ENCODE results near the gene CENPQ.

CENPQ gene

GRCh38 chr6:49539102-49539501 lies 75.9 kb downstream of the CENPQ start:
- DNase-seq (ENCODE audit: low read depth in 2 of 3, low spot score in 2 of 3), result no peak

- no peak for DNase-seq (ENCODE audit: low read depth in 2 of 3, low spot score in 2 of 3)
Observed at GRCh38 chr6:49540614-49541013, 77.4 kb downstream of the CENPQ start.

GRCh38 chr6:49541210-49541724 lies 78.1 kb downstream of the CENPQ start:
- no peak for DNase-seq (ENCODE audit: low read depth in 2 of 3, low spot score in 2 of 3)

GRCh38 chr6:49541936-49542335 lies 78.8 kb downstream of the CENPQ start:
- no peak for DNase-seq (ENCODE audit: low read depth in 2 of 3, low spot score in 2 of 3)

Data from activated CD8-positive, alpha-beta memory T cell treated with anti-CD3 and anti-CD28 coated beads for 48 hours (primary cell).